DND-41 (cell line): ENCODE measurements around the gene MCM5.

ENCODE experiments used
- CTCF ChIP-seq: IDR thresholded peaks from 2 replicates; pipeline ENCODE4 v1.5.1; 2012; ENCODE audit warnings: borderline replicate concordance, low read length, moderate library complexity, mild to moderate bottlenecking; ENCODE audit not compliant: poor library complexity, severe bottlenecking; ENCODE audit errors: extremely low read depth
- EZH2 ChIP-seq: IDR thresholded peaks from 3 replicates; pipeline ENCODE4 v1.6.1; 2012; ENCODE audit warnings: borderline replicate concordance, low read depth, mild to moderate bottlenecking, moderate library complexity, low read length, inconsistent platforms; ENCODE audit not compliant: severe bottlenecking

DNA sequence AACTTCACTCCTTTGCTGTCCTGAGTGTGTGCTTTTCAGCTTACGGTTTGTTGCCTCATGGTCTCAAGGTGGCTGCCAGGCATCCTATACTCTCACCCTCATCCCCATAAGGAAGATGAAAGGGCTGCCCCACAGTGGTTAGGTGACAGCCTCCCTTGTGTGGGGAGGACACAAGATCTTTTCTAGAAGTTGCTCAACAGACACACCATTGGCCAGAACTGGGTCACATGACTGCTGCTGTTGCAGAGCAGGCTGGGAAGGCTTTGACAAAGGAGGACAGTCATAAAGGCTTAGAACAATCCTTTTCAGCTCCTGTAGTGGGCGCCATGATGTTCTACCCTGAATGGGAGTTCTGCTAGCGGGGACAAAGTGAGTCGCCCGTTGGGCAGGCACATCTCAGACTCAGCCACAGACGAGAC, 71.0 kb downstream of the MCM5 start:
- TF ChIP-seq CTCF (no peak), EZH2 (no peak)
